GM21515 (cell line): ENCODE measurements around the gene PSMD4.
"Not testable (repeated sequence)": the region's sequence is repeated elsewhere in the genome, so short reads cannot be mapped to it uniquely, and the experiment has no call there.

Source experiments
- ATAC-seq: cut with Tn5 transposase; IDR thresholded peaks from one replicate; pipeline ENCODE4 v1.9.1; 2021; ENCODE audit not compliant: unreplicated experiment

Gene PSMD4

GRCh38 chr1:151254217-151255213 lies at the start of gene PSMD4:
TSS of gene PSMD4 (plus strand) at chr1:151254734. CDS start at chr1:151254783, 49 bp downstream.
- peak; percentile 87 for ATAC-seq

DNA sequence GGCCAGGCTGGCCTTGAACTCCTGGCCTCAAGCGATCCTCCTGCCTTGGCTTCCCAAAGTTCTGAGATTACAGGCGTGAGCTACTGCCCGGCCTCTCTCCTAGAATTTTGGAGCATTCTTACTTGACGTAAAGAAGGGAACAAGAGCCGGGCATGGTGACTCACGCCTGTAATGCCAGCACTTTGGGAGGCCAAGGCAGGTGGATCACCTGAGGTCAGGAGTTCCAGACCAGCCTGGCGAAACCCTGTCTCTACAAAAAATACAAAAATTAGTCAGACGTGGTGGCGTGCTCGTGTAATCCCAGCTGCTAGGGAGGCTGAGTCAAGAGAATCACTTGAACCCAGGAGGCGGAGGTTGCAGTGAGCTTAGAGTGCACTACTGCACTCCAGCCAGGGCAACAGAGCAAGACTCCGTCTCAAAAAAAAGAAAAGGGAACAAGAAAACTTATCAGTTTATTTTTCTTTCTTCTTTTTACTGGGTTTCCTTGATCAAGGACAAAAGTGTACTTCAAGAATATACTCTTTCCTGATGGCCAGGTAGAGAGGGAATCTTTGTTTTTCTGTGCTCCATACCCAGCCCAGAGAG lies 49.1 kb upstream of the PSMD4 start:
- ATAC-seq, result not testable (repeated sequence)

DNA sequence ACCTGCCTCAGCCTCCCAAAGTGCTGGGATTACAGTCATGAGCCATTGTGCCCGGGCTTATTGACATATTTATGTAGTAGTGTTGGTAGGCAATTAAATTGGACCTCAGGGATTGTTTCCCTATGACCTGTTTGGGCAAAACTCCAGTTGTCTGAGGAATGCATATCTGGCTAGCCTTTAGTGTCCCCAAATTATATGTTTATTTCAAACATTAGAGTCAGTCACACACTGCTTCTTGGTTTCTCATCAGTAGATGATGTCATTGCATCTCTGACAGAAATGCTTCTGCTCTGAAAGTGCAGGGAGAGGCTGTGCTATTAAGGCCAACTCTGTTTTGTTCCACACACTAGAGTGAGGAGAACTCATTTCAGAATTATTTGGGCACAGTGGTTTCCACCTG lies 43.7 kb upstream of the PSMD4 start:
- no peak for ATAC-seq

- no peak for ATAC-seq
Observed at GRCh38 chr1:151211972-151212705, 42.4 kb upstream of the PSMD4 start.

- no peak for ATAC-seq
Observed at GRCh38 chr1:151213560-151213959, 41.0 kb upstream of the PSMD4 start.

GRCh38 chr1:151221616-151222015 lies 32.9 kb upstream of the PSMD4 start:
- no peak for ATAC-seq

DNA sequence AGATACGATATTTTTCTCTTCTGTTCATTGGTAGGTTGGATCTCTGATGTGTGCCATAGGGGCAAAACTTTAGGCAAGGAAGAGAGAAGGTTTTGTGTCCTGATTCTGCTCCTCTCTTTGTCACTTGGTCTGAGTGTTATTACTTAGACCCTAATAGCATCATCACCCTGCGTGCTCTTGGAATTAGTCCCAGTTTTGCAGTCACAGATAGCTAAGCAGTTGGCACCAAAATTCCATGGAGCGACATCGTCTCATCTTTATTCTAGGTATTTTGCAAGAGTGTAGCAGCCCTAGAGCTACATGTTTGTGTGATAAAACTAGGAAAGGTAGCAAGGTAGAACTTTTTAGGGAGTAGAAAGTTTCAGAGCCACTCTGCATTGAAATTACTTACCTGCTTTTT lies 32.4 kb upstream of the PSMD4 start:
- ATAC-seq, result no peak

DNA sequence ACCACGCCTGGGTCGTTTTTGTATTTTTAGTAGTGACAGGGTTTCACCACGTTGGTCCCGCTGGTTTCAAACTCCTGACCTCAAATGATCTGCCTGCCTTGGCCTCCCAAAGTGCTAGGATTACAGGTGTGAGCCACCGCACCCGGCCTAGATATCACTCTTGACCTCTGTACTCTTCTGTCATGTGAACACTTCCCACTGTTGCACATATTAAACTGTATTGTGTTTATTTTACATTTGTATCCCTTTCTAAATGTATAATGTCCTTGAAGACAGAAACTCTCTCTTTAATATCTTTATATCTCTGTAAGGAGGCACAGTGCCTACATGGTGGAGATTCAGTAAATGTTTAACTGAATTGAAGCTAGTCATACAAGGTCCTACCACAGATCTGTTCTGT lies 19.3 kb upstream of the PSMD4 start:
- no peak for ATAC-seq

- no peak for ATAC-seq
Observed at GRCh38 chr1:151237678-151238466, 16.7 kb upstream of the PSMD4 start.

DNA sequence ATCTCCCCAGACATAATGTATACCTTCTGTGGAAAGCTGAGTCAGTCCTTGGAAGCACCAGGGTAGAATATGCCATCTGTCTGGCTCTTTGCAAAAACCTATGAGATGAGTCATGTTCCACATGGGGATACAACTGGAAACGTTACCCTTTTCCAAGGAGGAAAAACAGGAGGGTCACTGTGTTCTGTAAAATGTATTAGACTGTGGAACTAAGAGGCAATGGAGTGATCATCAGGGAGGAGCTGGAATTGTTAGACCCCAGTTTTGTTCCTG lies 16.1 kb upstream of the PSMD4 start:
- ATAC-seq, result no peak

DNA sequence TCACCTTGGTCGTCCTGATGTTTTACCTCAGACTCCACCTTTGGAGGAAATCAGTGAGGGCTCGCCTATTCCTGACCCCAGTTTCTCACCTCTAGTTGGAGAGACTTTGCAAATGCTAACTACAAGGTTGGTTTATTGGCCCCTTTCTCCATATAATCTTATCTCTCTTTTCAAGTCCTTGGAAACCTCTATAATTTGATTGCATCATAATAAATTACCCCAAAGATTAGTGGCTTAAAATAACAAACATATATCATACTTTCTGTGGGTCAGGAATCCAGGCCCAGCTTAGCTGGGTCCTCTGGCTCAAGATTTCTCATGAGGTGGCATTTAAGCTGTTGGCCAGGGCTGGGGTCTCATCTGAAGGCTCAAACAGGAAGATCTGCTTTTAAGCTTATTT lies 12.1 kb upstream of the PSMD4 start:
- ATAC-seq, result no peak

DNA sequence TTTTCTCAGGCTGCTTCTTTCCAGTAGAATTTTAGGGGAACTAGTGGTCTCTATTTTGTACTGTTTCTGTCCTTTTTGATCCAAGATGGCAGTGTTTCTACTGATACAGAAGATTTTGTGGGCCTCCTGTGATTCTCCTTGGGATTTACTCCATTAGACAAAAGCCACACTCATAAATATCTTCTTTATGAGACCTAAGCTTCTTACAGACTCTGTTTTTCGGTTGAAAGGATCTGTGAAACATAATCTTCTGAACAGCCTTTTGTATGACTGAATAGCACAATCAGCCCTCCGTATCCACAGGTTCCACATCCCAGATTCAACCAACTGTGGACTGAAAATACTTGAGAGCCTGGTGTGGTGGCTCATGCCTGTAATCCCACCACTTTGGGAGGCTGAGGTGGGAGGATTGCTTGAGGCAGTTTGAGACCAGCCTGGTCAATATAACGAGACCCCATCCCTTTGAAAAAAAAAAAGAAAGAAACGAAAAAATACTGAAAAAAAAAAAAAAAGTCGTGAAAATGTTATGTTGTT lies 10.8 kb upstream of the PSMD4 start:
- ATAC-seq, result no peak

DNA sequence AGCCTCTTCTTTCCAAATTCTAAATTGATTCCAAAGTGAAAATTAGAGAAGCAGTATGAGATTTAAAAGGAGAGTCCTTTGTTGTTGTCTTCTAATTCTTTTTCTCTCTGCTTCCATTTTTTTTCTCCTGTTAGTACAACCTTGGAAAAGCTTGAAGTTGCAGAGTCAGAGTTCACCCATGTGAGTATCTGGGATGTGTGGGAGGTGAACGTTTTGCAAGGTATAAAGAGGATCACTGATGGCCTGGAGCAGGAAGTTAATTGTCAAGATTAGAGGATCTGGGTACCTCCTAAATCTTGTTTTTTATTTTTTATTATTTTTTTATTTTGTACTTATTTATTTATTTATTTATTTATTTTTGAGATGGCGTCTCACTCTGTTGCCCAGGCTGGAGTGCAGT lies 7.7 kb upstream of the PSMD4 start:
- ATAC-seq, result no peak

DNA sequence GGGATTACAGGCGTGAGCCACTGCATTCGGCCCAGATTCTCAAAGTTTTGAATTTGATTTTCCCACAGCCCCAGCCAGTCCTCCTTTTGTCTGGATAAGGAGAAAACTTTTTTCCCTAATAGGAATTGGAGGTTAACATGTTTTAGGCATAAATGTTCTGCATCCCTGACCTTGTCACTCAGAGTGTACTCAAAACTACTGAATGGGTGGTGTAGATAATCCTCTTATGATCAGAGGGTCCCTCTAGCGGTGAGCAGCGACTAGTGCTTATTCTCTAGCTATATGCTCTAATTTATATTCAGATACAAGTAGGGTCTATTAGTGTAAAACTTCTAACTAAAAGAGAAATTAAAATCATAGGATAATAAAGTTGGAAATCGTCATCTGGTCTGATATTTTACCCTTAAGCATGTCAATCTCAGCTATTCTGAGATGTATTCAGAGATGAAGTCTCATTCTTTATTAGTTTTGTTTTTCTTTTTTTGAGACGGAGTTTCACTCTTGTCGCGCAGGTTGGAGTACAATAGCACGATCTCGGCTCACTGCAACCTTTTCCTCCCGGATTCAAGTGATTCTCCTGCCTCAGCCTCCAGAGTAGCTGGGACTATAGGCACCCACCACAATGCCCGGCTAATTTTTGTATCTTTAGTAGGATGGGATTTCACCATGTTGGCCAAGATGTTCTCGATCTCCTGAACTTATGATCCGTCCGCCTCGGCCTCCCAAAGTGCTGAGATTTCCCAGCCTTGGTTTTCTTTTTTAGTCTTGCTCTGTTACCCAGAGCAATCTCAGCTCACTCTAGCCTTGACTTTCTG lies 2.7 kb upstream of the PSMD4 start:
- ATAC-seq, result peak; percentile 46

DNA sequence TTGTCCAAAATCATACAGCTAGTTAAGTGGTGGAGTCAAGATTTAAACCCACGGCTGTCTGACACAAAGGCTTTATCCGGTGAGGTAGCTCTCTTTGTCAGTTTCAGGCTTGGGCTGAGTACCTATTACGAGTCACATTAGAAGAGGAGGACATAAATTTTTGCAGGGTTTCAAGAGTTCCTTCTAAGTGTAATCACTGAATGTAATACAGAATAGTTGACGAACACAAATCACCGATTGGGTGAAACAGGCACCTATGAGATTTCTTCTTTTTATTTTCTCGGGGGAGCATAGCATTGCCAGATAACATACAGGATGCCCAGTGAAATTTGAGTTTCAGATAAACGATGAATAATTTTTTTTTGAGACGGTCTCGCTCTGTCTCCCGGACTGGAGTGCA lies 847 bp downstream of the PSMD4 start:
- no peak for ATAC-seq

DNA sequence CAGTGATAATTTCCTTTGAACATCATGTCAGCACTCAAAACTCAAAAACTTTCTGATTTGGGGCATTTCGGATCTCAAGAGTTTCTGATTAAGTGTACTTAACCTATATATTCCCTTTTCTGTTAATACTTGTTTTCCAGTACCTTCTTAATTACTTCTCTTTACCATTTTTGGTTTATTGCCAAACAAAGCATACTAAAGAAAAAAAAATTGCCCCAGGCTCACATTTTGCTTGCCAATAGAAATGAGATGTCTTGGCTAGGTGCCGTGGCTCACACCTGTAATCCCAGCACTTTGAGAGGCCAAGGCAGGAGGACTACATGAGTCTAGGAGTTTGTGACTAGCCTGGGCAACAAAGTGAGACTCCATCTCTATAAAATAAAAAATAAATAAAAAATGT lies 4.8 kb downstream of the PSMD4 start:
- no peak for ATAC-seq

DNA sequence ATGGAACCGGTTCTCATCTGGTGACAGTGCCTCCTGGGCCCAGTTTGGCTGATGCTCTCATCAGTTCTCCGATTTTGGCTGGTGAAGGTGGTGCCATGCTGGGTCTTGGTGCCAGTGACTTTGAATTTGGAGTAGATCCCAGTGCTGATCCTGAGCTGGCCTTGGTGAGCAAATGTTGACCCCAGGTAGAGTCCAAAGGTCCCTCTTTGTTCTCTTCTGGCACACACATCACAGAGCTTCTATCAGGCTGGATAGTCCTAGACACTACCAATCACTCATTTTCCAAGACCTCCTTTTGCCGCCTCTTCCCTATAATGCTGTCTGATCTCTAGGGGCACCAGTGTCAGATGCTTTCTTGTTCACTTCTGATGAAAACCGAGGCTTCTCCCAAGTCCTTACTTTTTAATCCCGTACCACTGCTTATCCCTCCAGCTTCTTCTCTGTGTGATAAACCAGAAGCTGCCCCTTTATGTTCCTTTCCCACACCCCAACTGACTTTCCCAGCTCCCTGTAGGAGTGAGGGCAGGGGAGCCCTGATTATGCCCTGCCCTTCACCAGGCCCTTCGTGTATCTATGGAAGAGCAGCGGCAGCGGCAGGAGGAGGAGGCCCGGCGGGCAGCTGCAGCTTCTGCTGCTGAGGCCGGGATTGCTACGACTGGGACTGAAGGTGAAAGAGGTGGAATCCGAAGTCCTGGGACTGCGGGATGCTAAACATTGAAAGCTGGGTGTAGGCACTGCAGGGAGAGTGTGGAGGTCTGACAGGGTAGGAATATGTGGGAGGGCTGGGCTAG lies 11.1 kb downstream of the PSMD4 start:
- ATAC-seq, result no peak

- ATAC-seq, result no peak
Observed at GRCh38 chr1:151266315-151266714, 11.8 kb downstream of the PSMD4 start.

DNA sequence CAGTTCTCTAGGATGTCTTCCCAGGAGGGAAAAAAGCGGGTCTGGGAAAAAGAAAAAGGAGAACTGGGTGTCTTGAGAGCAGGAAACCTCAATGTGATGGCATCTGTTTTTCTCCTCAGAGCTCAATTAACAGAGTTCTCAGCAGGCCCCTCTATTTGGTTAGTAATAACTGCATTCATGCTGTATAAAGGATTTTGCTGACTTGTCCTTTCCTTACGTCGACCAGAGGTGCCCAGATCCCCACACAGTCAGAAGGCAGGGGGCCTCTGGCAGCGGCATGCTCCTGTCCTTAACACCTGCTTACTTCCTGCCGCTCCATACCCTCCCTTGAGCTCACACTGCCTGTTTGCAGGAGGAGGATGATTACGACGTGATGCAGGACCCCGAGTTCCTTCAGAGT lies 12.3 kb downstream of the PSMD4 start:
- ATAC-seq, result no peak
